Measurements from ENCODE around the gene TMEM200C.
"Not testable (repeated sequence)": the region's sequence is repeated elsewhere in the genome, so short reads cannot be mapped to it uniquely, and the experiment has no call there.

Gene TMEM200C

GRCh38 chr18:5865521-5865920 lies 29.8 kb downstream of the TMEM200C start:
- no peak for DNase-seq
- TF ChIP-seq CTCF (IDR thresholded peaks at IDR 0.05; ENCODE audit: low read depth, low read length, missing control alignments) = no peak
- no peak overlapping the region for H3K4me3 ChIP-seq (ENCODE audit: low read depth, low read length)
- H3K36me3 ChIP-seq (replicated peaks) = no peaks in the 10 kb centered on the region
- no peaks in the 10 kb centered on the region for H3K27me3 ChIP-seq (replicated peaks)
- in situ Hi-C loops (cut with HindIII; ENCODE audit: low pct_ligation_motif_present, low sequenced_read_pairs) = no loop called here
- H3K27ac ChIP-seq = no peak overlapping the region

GRCh38 chr18:5862127-5862526 lies 33.2 kb downstream of the TMEM200C start:
- H3K36me3 ChIP-seq (replicated peaks); H3K27ac ChIP-seq; DNase-seq; in situ Hi-C loops (cut with HindIII; ENCODE audit: low pct_ligation_motif_present, low sequenced_read_pairs); H3K4me3 ChIP-seq (ENCODE audit: low read depth, low read length); H3K27me3 ChIP-seq (replicated peaks): not testable (repeated sequence)

GRCh38 chr18:5857180-5857579 lies 38.1 kb downstream of the TMEM200C start:
- TF ChIP-seq CTCF (IDR thresholded peaks at IDR 0.05; ENCODE audit: low read depth, low read length, missing control alignments) = no peak
- no peaks in the 10 kb centered on the region for H3K27me3 ChIP-seq (replicated peaks)
- DNase-seq = no peak
- H3K27ac ChIP-seq = no peak overlapping the region
- in situ Hi-C loops (cut with HindIII; ENCODE audit: low pct_ligation_motif_present, low sequenced_read_pairs) = no loop called here
- H3K36me3 ChIP-seq (replicated peaks) = no peaks in the 10 kb centered on the region
- no peak overlapping the region for H3K4me3 ChIP-seq (ENCODE audit: low read depth, low read length)

- in situ Hi-C loops (cut with HindIII; ENCODE audit: low pct_ligation_motif_present, low sequenced_read_pairs) = no loop called here
- Histone ChIP-seq H3K4me3 (ENCODE audit: low read depth, low read length) (no peak overlapping the region), H3K27ac (no peak overlapping the region), H3K36me3 (replicated peaks) (no peaks in the 10 kb centered on the region), H3K27me3 (replicated peaks) (no peaks in the 10 kb centered on the region)
- no peak for TF ChIP-seq CTCF (IDR thresholded peaks at IDR 0.05; ENCODE audit: low read depth, low read length, missing control alignments)
- no peak for DNase-seq
These were observed 42.1 kb downstream of the TMEM200C start for GRCh38 chr18:5853253-5853652.

GRCh38 chr18:5851998-5852397 lies 43.3 kb downstream of the TMEM200C start:
- no peak for TF ChIP-seq CTCF (IDR thresholded peaks at IDR 0.05; ENCODE audit: low read depth, low read length, missing control alignments)
- Histone ChIP-seq H3K36me3 (replicated peaks) (no peaks in the 10 kb centered on the region), H3K27me3 (replicated peaks) (no peaks in the 10 kb centered on the region), H3K27ac (no peak overlapping the region), H3K4me3 (ENCODE audit: low read depth, low read length) (no peak overlapping the region)
- DNase-seq = no peak
- in situ Hi-C loops (cut with HindIII; ENCODE audit: low pct_ligation_motif_present, low sequenced_read_pairs) = no loop called here

- Histone ChIP-seq H3K27me3 (replicated peaks) (no peaks in the 10 kb centered on the region), H3K27ac (no peak overlapping the region), H3K4me3 (ENCODE audit: low read depth, low read length) (no peak overlapping the region), H3K36me3 (replicated peaks) (no peaks in the 10 kb centered on the region)
- TF ChIP-seq CTCF (IDR thresholded peaks at IDR 0.05; ENCODE audit: low read depth, low read length, missing control alignments) = no peak
- no peak for DNase-seq
- in situ Hi-C loops (cut with HindIII; ENCODE audit: low pct_ligation_motif_present, low sequenced_read_pairs) = no loop called here
These were observed 52.7 kb downstream of the TMEM200C start for GRCh38 chr18:5842653-5843052.
